HCT116 (cell line): ENCODE data around the gene KSR1. TPM values are rescaled to one million over a fixed set of nuclear protein-coding genes. Genes with fewer than 3 reads are reported as not detected.

Experiments
- ATAC-seq: fragments of 200-7000 bp; cut with Tn5 transposase; 2 replicates; pipeline ENCODE4 v1.9.1; 2020; ENCODE audit warnings: mild to moderate bottlenecking, moderate library complexity
- BruUV-seq: library from RNA; stranded (reverse); fragments of 400-500 nt; replicated peaks from 2 replicates; lab custom pipeline; 2021; lab: Mats Ljungman, UMichigan
- CTCF ChIA-PET: fragments of 300-600 bp; sonication (Branson Sonifier 250); formaldehyde crosslinking; loops from one replicate; lab custom pipeline; 2021; ENCODE audit warnings: antibody characterized with exemption; lab: Charles Lee
- POLR2A ChIA-PET: fragments of 300-600, 350-600 bp; sonication (Branson Sonifier 250); formaldehyde crosslinking; loops from one replicate; lab custom pipeline; 2021; ENCODE audit warnings: antibody characterized with exemption; lab: Charles Lee
- RAD21 ChIA-PET, 2 experiments: fragments of 300-600 bp; sonication (Branson Sonifier 250); formaldehyde crosslinking; loops; one replicate each; lab custom pipeline; 2023; ENCODE audit warnings: low total read pairs in 2 of 2; ENCODE audit not compliant: uncharacterized antibody in 2 of 2, unreplicated experiment in 2 of 2, low non-redundant PET in 1 of 2; lab: Charles Lee
- DNase-seq: peaks from one replicate; pipeline ENCODE4 v3.0.0-alpha.2; 2010; ENCODE audit warnings: low read depth, low spot score
- H2AFZ ChIP-seq: fragments of 200-600 bp; shearing (Covaris generic), sonication (generic); 2 replicates; pipeline ENCODE4 v1.6.1; 2017; ENCODE audit warnings: low read depth, mixed run types, mixed read lengths, antibody characterized with exemption, low read length; ENCODE audit not compliant: poor library complexity, severe bottlenecking
- H3K27ac ChIP-seq: 2 replicates; pipeline ENCODE4 v1.5.1; 2012; ENCODE audit warnings: low read depth, low read length
- H3K27me3 ChIP-seq: fragments of 200-600 bp; sonication (generic); 2 replicates; pipeline ENCODE4 v1.6.1; 2016; ENCODE audit warnings: mixed run types, low read length, mixed read lengths; ENCODE audit not compliant: insufficient read depth
- H3K36me3 ChIP-seq, 2 experiments: fragments of 200-500 bp in 1 of 2; fragments of 200-600 bp in 1 of 2; sonication (Bioruptor generic) in 1 of 2; sonication (generic) in 1 of 2; 2 replicates each; pipeline versions ENCODE4 v1.5.1 to v1.6.1; 2014 to 2016; ENCODE audit warnings: low read length in 2 of 2, inconsistent platforms in 1 of 2, mixed read lengths in 1 of 2, mixed run types in 1 of 2; ENCODE audit not compliant: insufficient read depth in 2 of 2, control insufficient read depth in 1 of 2
- H3K4me1 ChIP-seq, 2 experiments: fragments of 200-600 bp in 1 of 2; sonication (generic) in 1 of 2; 2 replicates each; pipeline versions ENCODE4 v1.5.1 to v1.6.1; 2012 to 2017; ENCODE audit warnings: low read length in 2 of 2, inconsistent platforms in 1 of 2, mild to moderate bottlenecking in 1 of 2, mixed read lengths in 1 of 2, mixed run types in 1 of 2, moderate library complexity in 1 of 2; ENCODE audit not compliant: insufficient read depth in 2 of 2, control insufficient read depth in 1 of 2
- H3K4me2 ChIP-seq: fragments of 200-600 bp; sonication (generic); 2 replicates; pipeline ENCODE4 v1.6.1; 2017; ENCODE audit warnings: mixed run types, low read length, mixed read lengths
- H3K4me3 ChIP-seq, 2 experiments: fragments of 200-600 bp in 1 of 2; sonication (generic) in 1 of 2; replicated peaks in 1 of 2; 2 replicates each; pipeline ENCODE4 v1.5.1; 2011 to 2016; ENCODE audit warnings: low read length in 2 of 2, control low read depth in 1 of 2, low read depth in 1 of 2, mild to moderate bottlenecking in 1 of 2, mixed read lengths in 1 of 2, mixed run types in 1 of 2
- H3K79me2 ChIP-seq: fragments of 200-600 bp; sonication (generic); 2 replicates; pipeline ENCODE4 v1.6.1; 2017; ENCODE audit warnings: mild to moderate bottlenecking, mixed run types, low read length, moderate library complexity, mixed read lengths; ENCODE audit not compliant: insufficient read depth
- H3K9ac ChIP-seq: fragments of 200-600 bp; sonication (generic); 2 replicates; pipeline ENCODE4 v1.6.1; 2016; ENCODE audit warnings: low read length, mixed read lengths
- H3K9me2 ChIP-seq: fragments of 200-600 bp; sonication (generic), shearing (Covaris generic); 2 replicates; pipeline ENCODE4 v1.6.1; 2017; ENCODE audit warnings: mixed run types, mild to moderate bottlenecking, moderate library complexity; ENCODE audit not compliant: insufficient read depth
- H3K9me3 ChIP-seq, 2 experiments: fragments of 200-500 bp in 1 of 2; fragments of 200-600 bp in 1 of 2; sonication (Bioruptor generic) in 1 of 2; sonication (generic) in 1 of 2; 2 replicates each; pipeline ENCODE4 v1.6.1; 2014 to 2017; ENCODE audit warnings: low read length in 2 of 2, mixed read lengths in 2 of 2, inconsistent platforms in 1 of 2, low read depth in 1 of 2, mild to moderate bottlenecking in 1 of 2, mixed run types in 1 of 2, moderate library complexity in 1 of 2; ENCODE audit not compliant: control insufficient read depth in 1 of 2, insufficient read depth in 1 of 2
- H4K20me1 ChIP-seq: fragments of 200-600 bp; sonication (generic), shearing (Covaris generic); 2 replicates; pipeline ENCODE4 v1.6.1; 2017; ENCODE audit warnings: mixed run types, mild to moderate bottlenecking, moderate library complexity; ENCODE audit not compliant: insufficient read depth
- CEBPB ChIP-seq: IDR thresholded peaks from 2 replicates; pipeline ENCODE4 v1.6.1; 2012; ENCODE audit warnings: low read depth
- EGR1 ChIP-seq: IDR thresholded peaks from 2 replicates; pipeline ENCODE4 v1.6.1; 2012; ENCODE audit warnings: low read depth
- ELF1 ChIP-seq: IDR thresholded peaks from 2 replicates; pipeline ENCODE4 v1.6.1; 2012; ENCODE audit warnings: low read depth, borderline replicate concordance
- EZH2 ChIP-seq: fragments of 200-600 bp; sonication (generic); IDR thresholded peaks from 2 replicates; pipeline ENCODE4 v1.6.1; 2017; ENCODE audit warnings: antibody characterized with exemption, mixed run types
- EZH2phosphoT487 ChIP-seq: fragments of 200-600 bp; IDR thresholded peaks from 2 replicates; pipeline ENCODE4 v1.6.1; 2018; ENCODE audit warnings: antibody characterized with exemption, borderline replicate concordance
- MAX ChIP-seq: IDR thresholded peaks from 2 replicates; pipeline ENCODE4 v1.6.1; 2012
- POLR2A ChIP-seq: IDR thresholded peaks from 2 replicates; pipeline ENCODE4 v1.7.0; 2011; ENCODE audit warnings: borderline replicate concordance; ENCODE audit not compliant: insufficient read depth, insufficient read length; ENCODE audit errors: extremely low read depth
- POLR2AphosphoS5 ChIP-seq: IDR thresholded peaks from 2 replicates; pipeline ENCODE4 v1.6.1; 2011; ENCODE audit warnings: mild to moderate bottlenecking, low read depth, low read length, moderate library complexity
- RAD21 ChIP-seq: IDR thresholded peaks from 2 replicates; pipeline ENCODE4 v1.6.1; 2012; ENCODE audit warnings: low read depth, mild to moderate bottlenecking
- SP1 ChIP-seq: IDR thresholded peaks from 2 replicates; pipeline ENCODE4 v1.6.1; 2012; ENCODE audit warnings: low read depth
- SRF ChIP-seq: IDR thresholded peaks from 2 replicates; pipeline ENCODE4 v1.6.1; 2012; ENCODE audit warnings: low read depth
- TCF7L2 ChIP-seq: IDR thresholded peaks from 2 replicates; pipeline ENCODE4 v1.7.0; 2011; ENCODE audit warnings: borderline replicate concordance, inconsistent platforms; ENCODE audit not compliant: insufficient read depth, insufficient read length; ENCODE audit errors: extremely low read depth
- YY1 ChIP-seq: IDR thresholded peaks from 2 replicates; pipeline ENCODE4 v1.6.1; 2011; ENCODE audit warnings: low read length, low read depth, moderate library complexity, mild to moderate bottlenecking; ENCODE audit not compliant: insufficient replicate concordance; ENCODE audit errors: extremely low read depth
- ZFX ChIP-seq: fragments of 450-650 bp; IDR thresholded peaks from 2 replicates; pipeline ENCODE4 v1.6.1; 2017
- ZNF274 ChIP-seq: fragments of 200-500 bp; sonication (Bioruptor generic); IDR thresholded peaks from 2 replicates; pipeline ENCODE4 v1.6.1; 2014; ENCODE audit warnings: mild to moderate bottlenecking, low read depth, low read length, inconsistent platforms
- intact Hi-C: fragments of 100-400 bp; cut with micrococcal nuclease; formaldehyde crosslinking; loops from 2 replicates; pipeline ENCODE4 v1.10.0; 2022
- total RNA-seq: library from RNA; stranded (reverse); gene quantifications from one replicate; pipeline ENCODE4 v1.2.1, GENCODE V29; 2021; ENCODE audit not compliant: unreplicated experiment
- TF ChIP-seq, protein P1 (sequence below): IDR thresholded peaks from 2 replicates; pipeline ENCODE4 v1.6.1; 2011; ENCODE audit warnings: mild to moderate bottlenecking, low read length, moderate library complexity; ENCODE audit not compliant: insufficient replicate concordance; ENCODE audit errors: extremely low read depth
- TF ChIP-seq, protein P2 (sequence below): IDR thresholded peaks from 2 replicates; pipeline ENCODE4 v1.6.1; 2012; ENCODE audit warnings: low read depth

Gene KSR1
- total RNA-seq, 1 experiment from 2014 or later: 16.5 TPM

DNA sequence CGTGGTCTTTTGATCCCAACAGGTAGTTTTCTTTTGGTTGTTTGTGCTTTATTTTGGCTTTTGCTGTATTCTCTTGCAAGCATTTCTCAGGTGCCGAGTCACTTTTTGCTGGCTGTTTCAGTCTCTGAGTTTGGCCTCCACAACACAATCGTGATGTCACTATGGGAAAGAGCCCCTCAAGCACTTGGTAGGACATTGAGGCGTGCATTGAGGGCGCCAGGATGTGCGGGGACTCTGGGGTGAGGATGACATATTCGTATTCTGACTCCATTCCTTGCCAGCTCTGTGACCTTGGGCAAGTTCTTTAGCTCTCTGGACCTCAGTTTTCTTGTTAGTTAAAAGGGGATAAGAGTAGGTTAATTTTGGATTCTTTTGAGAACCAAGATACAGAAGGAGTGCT is 13.0 kb downstream of the KSR1 start:
- H3K79me2 ChIP-seq: peaks cover 4% of the 10 kb centered on the region; the same call in 1 of the 2 replicates
- no peaks in the 10 kb centered on the region for H3K36me3 ChIP-seq
- ATAC-seq: no peak
- DNase-seq: no peak
- H3K4me3 ChIP-seq: no peak overlapping the region
- BruUV-seq: no TSS peak
- intact Hi-C loops: no loop called here
- no peak overlapping the region for H2AFZ ChIP-seq
- ChIA-PET RAD21 (no interaction called here), POLR2A (no interaction called here), CTCF (no interaction called here)
- H3K9me3 ChIP-seq: no peaks in the 10 kb centered on the region
- no peaks in the 10 kb centered on the region for H4K20me1 ChIP-seq
- TF ChIP-seq SP1: no peak
- no peak for TF ChIP-seq ZFX
- TF ChIP-seq EZH2: no peak
- TF ChIP-seq EGR1: no peak
- no peak for TF ChIP-seq RAD21
- TF ChIP-seq MAX: no peak
- no peak for TF ChIP-seq ELF1
- TF ChIP-seq POLR2AphosphoS5: no peak
- no peak for TF ChIP-seq CEBPB
- no peak for TF ChIP-seq ZNF274
- TF ChIP-seq, protein P1, sequence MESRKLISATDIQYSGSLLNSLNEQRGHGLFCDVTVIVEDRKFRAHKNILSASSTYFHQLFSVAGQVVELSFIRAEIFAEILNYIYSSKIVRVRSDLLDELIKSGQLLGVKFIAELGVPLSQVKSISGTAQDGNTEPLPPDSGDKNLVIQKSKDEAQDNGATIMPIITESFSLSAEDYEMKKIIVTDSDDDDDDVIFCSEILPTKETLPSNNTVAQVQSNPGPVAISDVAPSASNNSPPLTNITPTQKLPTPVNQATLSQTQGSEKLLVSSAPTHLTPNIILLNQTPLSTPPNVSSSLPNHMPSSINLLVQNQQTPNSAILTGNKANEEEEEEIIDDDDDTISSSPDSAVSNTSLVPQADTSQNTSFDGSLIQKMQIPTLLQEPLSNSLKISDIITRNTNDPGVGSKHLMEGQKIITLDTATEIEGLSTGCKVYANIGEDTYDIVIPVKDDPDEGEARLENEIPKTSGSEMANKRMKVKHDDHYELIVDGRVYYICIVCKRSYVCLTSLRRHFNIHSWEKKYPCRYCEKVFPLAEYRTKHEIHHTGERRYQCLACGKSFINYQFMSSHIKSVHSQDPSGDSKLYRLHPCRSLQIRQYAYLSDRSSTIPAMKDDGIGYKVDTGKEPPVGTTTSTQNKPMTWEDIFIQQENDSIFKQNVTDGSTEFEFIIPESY: no peak
- no peak for TF ChIP-seq POLR2A
- no peak for TF ChIP-seq EZH2phosphoT487
- TF ChIP-seq, protein P2, sequence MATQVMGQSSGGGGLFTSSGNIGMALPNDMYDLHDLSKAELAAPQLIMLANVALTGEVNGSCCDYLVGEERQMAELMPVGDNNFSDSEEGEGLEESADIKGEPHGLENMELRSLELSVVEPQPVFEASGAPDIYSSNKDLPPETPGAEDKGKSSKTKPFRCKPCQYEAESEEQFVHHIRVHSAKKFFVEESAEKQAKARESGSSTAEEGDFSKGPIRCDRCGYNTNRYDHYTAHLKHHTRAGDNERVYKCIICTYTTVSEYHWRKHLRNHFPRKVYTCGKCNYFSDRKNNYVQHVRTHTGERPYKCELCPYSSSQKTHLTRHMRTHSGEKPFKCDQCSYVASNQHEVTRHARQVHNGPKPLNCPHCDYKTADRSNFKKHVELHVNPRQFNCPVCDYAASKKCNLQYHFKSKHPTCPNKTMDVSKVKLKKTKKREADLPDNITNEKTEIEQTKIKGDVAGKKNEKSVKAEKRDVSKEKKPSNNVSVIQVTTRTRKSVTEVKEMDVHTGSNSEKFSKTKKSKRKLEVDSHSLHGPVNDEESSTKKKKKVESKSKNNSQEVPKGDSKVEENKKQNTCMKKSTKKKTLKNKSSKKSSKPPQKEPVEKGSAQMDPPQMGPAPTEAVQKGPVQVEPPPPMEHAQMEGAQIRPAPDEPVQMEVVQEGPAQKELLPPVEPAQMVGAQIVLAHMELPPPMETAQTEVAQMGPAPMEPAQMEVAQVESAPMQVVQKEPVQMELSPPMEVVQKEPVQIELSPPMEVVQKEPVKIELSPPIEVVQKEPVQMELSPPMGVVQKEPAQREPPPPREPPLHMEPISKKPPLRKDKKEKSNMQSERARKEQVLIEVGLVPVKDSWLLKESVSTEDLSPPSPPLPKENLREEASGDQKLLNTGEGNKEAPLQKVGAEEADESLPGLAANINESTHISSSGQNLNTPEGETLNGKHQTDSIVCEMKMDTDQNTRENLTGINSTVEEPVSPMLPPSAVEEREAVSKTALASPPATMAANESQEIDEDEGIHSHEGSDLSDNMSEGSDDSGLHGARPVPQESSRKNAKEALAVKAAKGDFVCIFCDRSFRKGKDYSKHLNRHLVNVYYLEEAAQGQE: no peak
- no peak for TF ChIP-seq SRF
- TF ChIP-seq TCF7L2: no peak
- no peak for TF ChIP-seq YY1
- no peak overlapping the region for H3K4me2 ChIP-seq
- H3K4me1 ChIP-seq: peaks cover 24 to 38% of the 10 kb centered on the region in 2 experiments
- no peak overlapping the region for H3K9ac ChIP-seq
- no peaks in the 10 kb centered on the region for H3K9me2 ChIP-seq
- H3K27ac ChIP-seq: no peak overlapping the region
- no peaks in the 10 kb centered on the region for H3K27me3 ChIP-seq
